Heart left ventricle (tissue), 13 donors: ENCODE results near the gene MYO1B.

Experiments
- POLR2A ChIP-seq, 2 donors: fragments of 450-650 bp; IDR thresholded peaks; one replicate each; pipeline ENCODE4 v1.6.1; 2017; ENCODE audit warnings: antibody characterized with exemption in 2 of 2, mild to moderate bottlenecking in 2 of 2, moderate library complexity in 2 of 2
- TF ChIP-seq, protein P1 (sequence below), 12 donors: fragments of 200-600 bp; sonication (generic) in 4 of 12; IDR thresholded peaks; one replicate each; pipeline versions ENCODE4 v1.5.0 to v1.8.0; 2018 to 2022; ENCODE audit warnings: antibody characterized with exemption in 12 of 12, mild to moderate bottlenecking in 5 of 12
- donor health status: ischemic (EF 13 %, LVEDD 7.1; RV severe dilation, severe dysfunction).
- donor health status: DM: no; HTN: yes; CAD: no.
- donor health status: DM: no; HTN: no; CAD: no.
- donor health status: ischemic (EF 25% LVEDD 6.9; RV normal size, moderate dysfunction).
- donor health status: ischemic (EF 25% LVEDD 5.7; RV mildly dilated, moderate dysfunction).
- donor health status: ischemic (EF 35%, LVEDD 5.7; RV mildly dilated, moderate dysfunction).
- donor health status: nonischemic (EF 11% LVEDD 7.7; RV severe dilation, severe dysfunction).
- donor health status: DM: yes; HTN: yes; CAD: no.
- donor health status: PGD.
- donor health status: ischemic (EF 29% LVEDD 5.4; RV normal size, mild dysfunction).
- donor health status: nonischemic (EF 23%, LVEDD 6.1; RV moderate dilation, normal function).

DNA sequence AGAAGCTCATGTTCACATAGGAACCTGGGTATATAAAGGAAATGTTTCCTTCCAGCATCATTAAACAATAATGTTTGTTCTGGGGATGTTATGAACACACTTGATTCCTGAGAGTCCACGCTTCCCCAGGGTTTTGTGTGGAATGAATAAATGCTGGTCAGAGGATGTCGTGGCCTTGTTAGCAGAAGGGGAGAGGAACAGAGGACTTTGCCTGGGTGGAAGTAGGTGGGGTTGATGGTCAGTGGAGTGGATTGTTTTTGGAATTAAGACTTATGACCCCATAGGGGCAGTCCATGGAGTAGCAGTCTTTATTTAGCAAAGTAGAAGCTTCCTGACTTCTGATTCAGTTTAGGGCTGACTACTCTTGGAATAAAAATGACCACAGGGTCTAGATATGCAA, 139.6 kb downstream of the MYO1B start:
- no peak for TF ChIP-seq POLR2A (IDR thresholded peaks at IDR 0.05)
- TF ChIP-seq, protein P1, sequence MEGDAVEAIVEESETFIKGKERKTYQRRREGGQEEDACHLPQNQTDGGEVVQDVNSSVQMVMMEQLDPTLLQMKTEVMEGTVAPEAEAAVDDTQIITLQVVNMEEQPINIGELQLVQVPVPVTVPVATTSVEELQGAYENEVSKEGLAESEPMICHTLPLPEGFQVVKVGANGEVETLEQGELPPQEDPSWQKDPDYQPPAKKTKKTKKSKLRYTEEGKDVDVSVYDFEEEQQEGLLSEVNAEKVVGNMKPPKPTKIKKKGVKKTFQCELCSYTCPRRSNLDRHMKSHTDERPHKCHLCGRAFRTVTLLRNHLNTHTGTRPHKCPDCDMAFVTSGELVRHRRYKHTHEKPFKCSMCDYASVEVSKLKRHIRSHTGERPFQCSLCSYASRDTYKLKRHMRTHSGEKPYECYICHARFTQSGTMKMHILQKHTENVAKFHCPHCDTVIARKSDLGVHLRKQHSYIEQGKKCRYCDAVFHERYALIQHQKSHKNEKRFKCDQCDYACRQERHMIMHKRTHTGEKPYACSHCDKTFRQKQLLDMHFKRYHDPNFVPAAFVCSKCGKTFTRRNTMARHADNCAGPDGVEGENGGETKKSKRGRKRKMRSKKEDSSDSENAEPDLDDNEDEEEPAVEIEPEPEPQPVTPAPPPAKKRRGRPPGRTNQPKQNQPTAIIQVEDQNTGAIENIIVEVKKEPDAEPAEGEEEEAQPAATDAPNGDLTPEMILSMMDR (IDR thresholded peaks at IDR 0.05): no peak
